22Rv1 (cell line): ENCODE data around the gene NUP210L.
"Not testable (repeated sequence)": the region's sequence is repeated elsewhere in the genome, so short reads cannot be mapped to it uniquely, and the experiment has no call there.

ENCODE experiments used
- CTCF ChIP-seq: fragments of 450-650 bp; IDR thresholded peaks from 2 replicates; pipeline ENCODE4 v1.5.1; 2017; ENCODE audit warnings: mild to moderate bottlenecking
- ZFX ChIP-seq: fragments of 450-650 bp; IDR thresholded peaks from 2 replicates; pipeline ENCODE4 v1.6.1; 2017; ENCODE audit warnings: antibody characterized with exemption, borderline replicate concordance

DNA sequence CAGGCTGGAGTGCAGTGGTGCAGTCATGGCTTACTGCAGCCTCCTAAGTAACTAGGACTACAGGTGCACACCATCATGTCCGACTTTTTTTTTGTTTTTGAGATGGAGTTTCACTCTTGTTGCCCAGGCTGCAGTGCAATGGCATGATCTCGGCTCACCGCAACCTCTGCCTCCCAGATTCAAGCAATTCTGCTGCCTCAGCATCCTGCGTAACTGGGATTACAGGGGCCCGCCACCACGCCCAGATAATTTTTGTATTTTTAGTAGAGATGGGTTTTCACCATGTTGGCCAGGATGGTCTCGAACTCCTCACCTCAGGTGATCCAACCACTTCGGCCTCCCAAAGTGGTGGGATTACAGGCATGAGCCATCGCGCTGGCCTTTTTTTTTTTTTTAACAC is 158.0 kb downstream of the NUP210L start:
- not testable (repeated sequence) for TF ChIP-seq CTCF, ZFX
